ENCODE data around the gene ACVR1.

DNA sequence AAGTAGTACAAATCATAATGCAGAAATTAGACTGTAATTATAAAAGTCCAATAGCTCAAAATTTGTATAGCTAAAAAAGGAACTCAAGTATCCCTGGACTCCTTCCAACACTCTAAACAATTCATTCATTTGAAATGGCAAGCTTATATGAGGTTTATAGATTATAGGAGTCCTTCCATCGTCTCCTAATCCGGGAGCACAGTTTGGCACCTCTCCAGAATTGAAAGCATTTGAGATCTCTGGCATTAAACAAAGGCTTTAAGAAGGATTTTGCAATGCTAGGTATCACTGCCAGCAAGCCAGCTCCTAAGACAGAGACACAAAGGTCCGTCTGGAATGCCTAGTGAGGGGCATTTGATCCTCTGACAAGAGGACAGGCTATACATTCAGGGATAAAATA, 90.9 kb downstream of the ACVR1 start:
- no peak for TF ChIP-seq JUN (IDR thresholded peaks at IDR 0.05; ENCODE audit: borderline replicate concordance, insufficient read depth, insufficient read length, low read depth)
- no peak for TF ChIP-seq FOS (IDR thresholded peaks at IDR 0.05; ENCODE audit: borderline replicate concordance, insufficient read depth, low read length)
- no peak for TF ChIP-seq POLR2AphosphoS5 (IDR thresholded peaks at IDR 0.05; ENCODE audit: insufficient read depth, low read depth, low read length)
- TF ChIP-seq POLR2A (IDR thresholded peaks at IDR 0.05; ENCODE audit: low read depth, low read length) = no peak
- no peak for TF ChIP-seq EZH2 (IDR thresholded peaks at IDR 0.05; ENCODE audit: borderline replicate concordance, low read depth, low read length, severe bottlenecking)
- TF ChIP-seq, protein P1, sequence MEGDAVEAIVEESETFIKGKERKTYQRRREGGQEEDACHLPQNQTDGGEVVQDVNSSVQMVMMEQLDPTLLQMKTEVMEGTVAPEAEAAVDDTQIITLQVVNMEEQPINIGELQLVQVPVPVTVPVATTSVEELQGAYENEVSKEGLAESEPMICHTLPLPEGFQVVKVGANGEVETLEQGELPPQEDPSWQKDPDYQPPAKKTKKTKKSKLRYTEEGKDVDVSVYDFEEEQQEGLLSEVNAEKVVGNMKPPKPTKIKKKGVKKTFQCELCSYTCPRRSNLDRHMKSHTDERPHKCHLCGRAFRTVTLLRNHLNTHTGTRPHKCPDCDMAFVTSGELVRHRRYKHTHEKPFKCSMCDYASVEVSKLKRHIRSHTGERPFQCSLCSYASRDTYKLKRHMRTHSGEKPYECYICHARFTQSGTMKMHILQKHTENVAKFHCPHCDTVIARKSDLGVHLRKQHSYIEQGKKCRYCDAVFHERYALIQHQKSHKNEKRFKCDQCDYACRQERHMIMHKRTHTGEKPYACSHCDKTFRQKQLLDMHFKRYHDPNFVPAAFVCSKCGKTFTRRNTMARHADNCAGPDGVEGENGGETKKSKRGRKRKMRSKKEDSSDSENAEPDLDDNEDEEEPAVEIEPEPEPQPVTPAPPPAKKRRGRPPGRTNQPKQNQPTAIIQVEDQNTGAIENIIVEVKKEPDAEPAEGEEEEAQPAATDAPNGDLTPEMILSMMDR (IDR thresholded peaks at IDR 0.05; ENCODE audit: extremely low read depth in 1 of 2, insufficient read depth in 1 of 2, low read depth in 1 of 2, low read length in 2 of 2) = no peak

Measured in endothelial cell of umbilical vein (primary cell).